Keratinocyte (primary cell): ENCODE data around the gene CKAP2.
"Not testable (repeated sequence)": the region's sequence is repeated elsewhere in the genome, so short reads cannot be mapped to it uniquely, and the experiment has no call there.

Source experiments
- EZH2 ChIP-seq: IDR thresholded peaks from one replicate; pipeline ENCODE4 v1.6.1; 2012; ENCODE audit warnings: inconsistent platforms, mild to moderate bottlenecking, low read length, moderate library complexity
- TF ChIP-seq, protein P1 (sequence below), 3 experiments: IDR thresholded peaks in 1 of 3; conservative IDR thresholded peaks in 1 of 3; optimal IDR thresholded peaks in 1 of 3; 2 replicates in 2 of 3; 3 replicates in 1 of 3; pipeline versions ENCODE3 to v1.5.1; 2011; ENCODE audit warnings: low read length in 3 of 3, mild to moderate bottlenecking in 3 of 3, moderate library complexity in 2 of 3, control low read depth in 1 of 3, inconsistent platforms in 1 of 3; ENCODE audit not compliant: insufficient read depth in 2 of 3; ENCODE audit errors: extremely low read depth in 1 of 3

DNA sequence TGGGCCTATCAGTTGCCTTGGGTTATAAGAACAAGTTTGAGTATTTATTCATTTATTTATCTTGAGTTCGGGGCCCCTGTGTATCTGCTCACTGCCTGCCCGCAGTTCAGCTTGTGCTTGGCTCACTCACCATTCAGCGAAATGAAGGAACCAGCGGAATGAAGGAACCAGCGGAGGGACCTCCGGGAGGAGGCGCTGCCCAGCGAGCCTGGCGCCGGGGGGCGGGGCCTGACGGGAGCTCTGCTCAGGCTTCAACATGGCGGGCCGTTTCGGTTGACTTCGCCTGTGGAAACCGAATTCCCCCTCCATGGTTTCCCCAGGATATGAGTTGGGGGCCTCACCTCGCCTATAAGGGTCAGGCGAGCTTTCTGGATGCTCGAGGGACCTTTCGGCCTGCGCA lies 33.5 kb downstream of the CKAP2 start:
- TF ChIP-seq, protein P1, sequence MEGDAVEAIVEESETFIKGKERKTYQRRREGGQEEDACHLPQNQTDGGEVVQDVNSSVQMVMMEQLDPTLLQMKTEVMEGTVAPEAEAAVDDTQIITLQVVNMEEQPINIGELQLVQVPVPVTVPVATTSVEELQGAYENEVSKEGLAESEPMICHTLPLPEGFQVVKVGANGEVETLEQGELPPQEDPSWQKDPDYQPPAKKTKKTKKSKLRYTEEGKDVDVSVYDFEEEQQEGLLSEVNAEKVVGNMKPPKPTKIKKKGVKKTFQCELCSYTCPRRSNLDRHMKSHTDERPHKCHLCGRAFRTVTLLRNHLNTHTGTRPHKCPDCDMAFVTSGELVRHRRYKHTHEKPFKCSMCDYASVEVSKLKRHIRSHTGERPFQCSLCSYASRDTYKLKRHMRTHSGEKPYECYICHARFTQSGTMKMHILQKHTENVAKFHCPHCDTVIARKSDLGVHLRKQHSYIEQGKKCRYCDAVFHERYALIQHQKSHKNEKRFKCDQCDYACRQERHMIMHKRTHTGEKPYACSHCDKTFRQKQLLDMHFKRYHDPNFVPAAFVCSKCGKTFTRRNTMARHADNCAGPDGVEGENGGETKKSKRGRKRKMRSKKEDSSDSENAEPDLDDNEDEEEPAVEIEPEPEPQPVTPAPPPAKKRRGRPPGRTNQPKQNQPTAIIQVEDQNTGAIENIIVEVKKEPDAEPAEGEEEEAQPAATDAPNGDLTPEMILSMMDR (optimal IDR thresholded peaks at IDR 0.05 in 1 of 3, IDR thresholded peaks at IDR 0.05 in 1 of 3, conservative IDR thresholded peaks at IDR 0.05 in 1 of 3; ENCODE audit: extremely low read depth in 1 of 3, insufficient read depth in 2 of 3, low read length in 3 of 3) = not testable (repeated sequence)
- not testable (repeated sequence) for TF ChIP-seq EZH2
